A549 (cell line): ENCODE results near the gene C4orf17. TPM values are rescaled to one million over a fixed set of nuclear protein-coding genes. Genes with fewer than 3 reads are reported as not detected.

Source experiments
- ATAC-seq, 2 experiments: fragments of 200-7000 bp in 1 of 2; fragments of >200 bp in 1 of 2; cut with Nextera tagmentation in 1 of 2; cut with Tn5 transposase in 1 of 2; 3 replicates each; pipeline versions ENCODE4 v1.8.0 to v1.9.1; 2018 to 2020; ENCODE audit warnings: mild to moderate bottlenecking in 1 of 2, moderate library complexity in 1 of 2
- CTCF ChIA-PET: fragments of 300-600 bp; sonication (Branson Sonifier 250); formaldehyde crosslinking; extraction: SDS; loops from one replicate; lab custom pipeline; 2021; ENCODE audit warnings: antibody characterized with exemption, inconsistent platforms; lab: Yijun Ruan, JAX
- POLR2A ChIA-PET: fragments of 350-600 bp; formaldehyde crosslinking; extraction: SDS; loops from one replicate; lab custom pipeline; 2021; ENCODE audit warnings: antibody characterized with exemption, inconsistent platforms; lab: Yijun Ruan, JAX
- DNase-seq, 2 experiments: peaks; one replicate each; pipeline versions ENCODE4 v3.0.0 to v3.0.0-alpha.2; 2011 to 2016; ENCODE audit warnings: low read depth in 1 of 2, low spot score in 1 of 2
- FAIRE-seq: peaks from 2 replicates; lab custom pipeline; 2011; peaks lifted over from hg19 to GRCh38; lab: Jason Lieb, UNC
- H3K27ac ChIP-seq, 2 experiments: fragments of >200 bp; sonication (Bioruptor Twin); formaldehyde crosslinking; 3 replicates each; pipeline ENCODE4 v1.5.1; 2016 to 2017
- H3K4me1 ChIP-seq: fragments of >200 bp; sonication (Bioruptor Twin); formaldehyde crosslinking; 3 replicates; pipeline ENCODE4 v1.6.1; 2016
- H3K4me2 ChIP-seq: fragments of >200 bp; sonication (Bioruptor Twin); formaldehyde crosslinking; 3 replicates; pipeline ENCODE4 v1.6.1; 2016
- H3K4me3 ChIP-seq: fragments of >200 bp; sonication (Bioruptor Twin); formaldehyde crosslinking; 3 replicates; pipeline ENCODE4 v1.5.1; 2016
- H3K9me3 ChIP-seq: fragments of >200 bp; sonication (Bioruptor Twin); formaldehyde crosslinking; 3 replicates; pipeline ENCODE4 v1.6.1; 2016
- BHLHE40 ChIP-seq: IDR thresholded peaks from 2 replicates; pipeline ENCODE4 v1.6.1; 2012; ENCODE audit warnings: low read depth, low read length, inconsistent platforms
- EP300 ChIP-seq, 2 experiments: fragments of >200 bp; sonication (Bioruptor Twin); formaldehyde crosslinking; IDR thresholded peaks; 2 replicates in 1 of 2; 3 replicates in 1 of 2; pipeline ENCODE4 v1.6.1; 2016 to 2017
- FOSB ChIP-seq: fragments of 250-450 bp; sonication (Bioruptor Pico); IDR thresholded peaks from 2 replicates; pipeline ENCODE4 v1.5.0; 2020; ENCODE audit warnings: mild to moderate bottlenecking, moderate library complexity
- HEYL ChIP-seq: fragments of 250-450 bp; sonication (Bioruptor Pico); IDR thresholded peaks from 2 replicates; pipeline ENCODE4 v1.8.0; 2021; ENCODE audit warnings: mild to moderate bottlenecking, moderate library complexity
- HOXA7 ChIP-seq: fragments of 250-450 bp; sonication (Bioruptor Pico); IDR thresholded peaks from 2 replicates; pipeline ENCODE4 v1.5.0; 2020; ENCODE audit warnings: mild to moderate bottlenecking, moderate library complexity
- HOXB13 ChIP-seq: fragments of 250-450 bp; sonication (Bioruptor Pico); IDR thresholded peaks from 2 replicates; pipeline ENCODE4 v1.5.0; 2020; ENCODE audit warnings: low read depth, mild to moderate bottlenecking, moderate library complexity
- JUN ChIP-seq, 2 experiments: fragments of >200 bp; sonication (Bioruptor Twin); formaldehyde crosslinking; IDR thresholded peaks; 2 replicates in 1 of 2; 3 replicates in 1 of 2; pipeline ENCODE4 v1.6.1; 2016 to 2017
- JUNB ChIP-seq: fragments of >200 bp; sonication (Bioruptor Twin); formaldehyde crosslinking; IDR thresholded peaks from 2 replicates; pipeline ENCODE4 v1.6.1; 2016
- KDM1A ChIP-seq: fragments of 200-600 bp; sonication (generic); IDR thresholded peaks from 2 replicates; pipeline ENCODE4 v1.6.1; 2016; ENCODE audit warnings: low read depth, mild to moderate bottlenecking
- MYC ChIP-seq: IDR thresholded peaks from 2 replicates; pipeline ENCODE4 v1.6.1; 2012; ENCODE audit warnings: mild to moderate bottlenecking, inconsistent platforms, low read length, improper control_type of control experiment, borderline replicate concordance
- NFE2L2 ChIP-seq: fragments of 150-350 bp; conservative IDR thresholded peaks from 2 replicates; pipeline ENCODE4 v1.6.1; 2014; ENCODE audit warnings: low read length
- POLR2A ChIP-seq: IDR thresholded peaks from 2 replicates; pipeline ENCODE4 v1.6.1; 2012; ENCODE audit warnings: mild to moderate bottlenecking, low read length
- RAD21 ChIP-seq, 2 experiments: fragments of >200 bp in 1 of 2; sonication (Bioruptor Twin) in 1 of 2; formaldehyde crosslinking in 1 of 2; IDR thresholded peaks in 1 of 2; conservative IDR thresholded peaks in 1 of 2; 2 replicates in 1 of 2; 3 replicates in 1 of 2; pipeline ENCODE4 v1.6.1; 2012 to 2018; ENCODE audit warnings: inconsistent platforms in 1 of 2
- RARB ChIP-seq: fragments of 250-450 bp; sonication (Bioruptor Pico); IDR thresholded peaks from 2 replicates; pipeline ENCODE4 v1.8.0; 2021; ENCODE audit warnings: mild to moderate bottlenecking, moderate library complexity
- RCOR1 ChIP-seq: fragments of 150-350 bp; IDR thresholded peaks from 2 replicates; pipeline ENCODE4 v1.6.1; 2014; ENCODE audit warnings: antibody characterized with exemption, low read length, low read depth
- RFX5 ChIP-seq: fragments of 450-650 bp; IDR thresholded peaks from 2 replicates; pipeline ENCODE4 v1.7.1; 2014; ENCODE audit warnings: antibody characterized with exemption, mild to moderate bottlenecking, moderate library complexity
- TFCP2L1 ChIP-seq: fragments of 250-450 bp; sonication (Bioruptor Pico); IDR thresholded peaks from 2 replicates; pipeline ENCODE4 v1.5.0; 2021; ENCODE audit warnings: mild to moderate bottlenecking
- ZC3H11A ChIP-seq: fragments of 450-650 bp; IDR thresholded peaks from 2 replicates; pipeline ENCODE4 v1.6.1; 2014; ENCODE audit warnings: antibody characterized with exemption, mild to moderate bottlenecking
- ZFP36 ChIP-seq: fragments of 450-650 bp; IDR thresholded peaks from 2 replicates; pipeline ENCODE4 v1.6.1; 2014; ENCODE audit warnings: borderline replicate concordance; ENCODE audit not compliant: partially characterized antibody
- ZNF302 ChIP-seq: fragments of 250-450 bp; sonication (Bioruptor Pico); IDR thresholded peaks from 2 replicates; pipeline ENCODE4 v1.9.0; 2021; ENCODE audit warnings: inconsistent platforms, mild to moderate bottlenecking, moderate library complexity
- WGBS: methylation state at CpG from one replicate; pipeline ENCODE4 v1.1.6; 2017; ENCODE audit errors: missing lambda C conversion rate; 5-methylcytosine and 5-hydroxymethylcytosine counted together
- polyA plus RNA-seq, 4 experiments: library from polyadenylated mRNA; depleted of rRNA in 3 of 4; stranded (reverse); fragments of >200 nt; fragmentation: RNase III in 1 of 4; extraction: RNeasy Plus Mini Kit Qiagen cat#74134 plus additional on column Dnase treatment in 1 of 4; gene quantifications; 2 replicates in 3 of 4; 3 replicates in 1 of 4; pipeline ENCODE4 v1.2.3, GENCODE V29; 2011 to 2017
- TF ChIP-seq, protein P1 (sequence below): fragments of >200 bp; sonication (Bioruptor Twin); formaldehyde crosslinking; IDR thresholded peaks from 3 replicates; pipeline ENCODE4 v1.5.1; 2016
- TF ChIP-seq, protein P2 (sequence below): fragments of >200 bp; sonication (Bioruptor Twin); formaldehyde crosslinking; IDR thresholded peaks from 2 replicates; pipeline ENCODE4 v1.6.1; 2016
- TF ChIP-seq, protein P3 (sequence below): IDR thresholded peaks from 2 replicates; pipeline ENCODE4 v1.6.1; 2012; ENCODE audit warnings: low read depth, borderline replicate concordance
- TF ChIP-seq, protein P4 (sequence below): fragments of >200 bp; sonication (Bioruptor Twin); formaldehyde crosslinking; IDR thresholded peaks from 3 replicates; pipeline ENCODE4 v1.6.1; 2016
- TF ChIP-seq, protein P5 (sequence below): fragments of 150-350 bp; IDR thresholded peaks from 2 replicates; pipeline ENCODE4 v1.6.1; 2014; ENCODE audit warnings: low read depth, mild to moderate bottlenecking, low read length
- TF ChIP-seq, protein P6 (sequence below): fragments of 450-650 bp; IDR thresholded peaks from 2 replicates; pipeline ENCODE4 v1.6.1; 2014; ENCODE audit warnings: antibody characterized with exemption

C4orf17 gene
- polyA plus RNA-seq, 2 of the 4 experiments (the other 2 are of a cell fraction), result not detected

DNA sequence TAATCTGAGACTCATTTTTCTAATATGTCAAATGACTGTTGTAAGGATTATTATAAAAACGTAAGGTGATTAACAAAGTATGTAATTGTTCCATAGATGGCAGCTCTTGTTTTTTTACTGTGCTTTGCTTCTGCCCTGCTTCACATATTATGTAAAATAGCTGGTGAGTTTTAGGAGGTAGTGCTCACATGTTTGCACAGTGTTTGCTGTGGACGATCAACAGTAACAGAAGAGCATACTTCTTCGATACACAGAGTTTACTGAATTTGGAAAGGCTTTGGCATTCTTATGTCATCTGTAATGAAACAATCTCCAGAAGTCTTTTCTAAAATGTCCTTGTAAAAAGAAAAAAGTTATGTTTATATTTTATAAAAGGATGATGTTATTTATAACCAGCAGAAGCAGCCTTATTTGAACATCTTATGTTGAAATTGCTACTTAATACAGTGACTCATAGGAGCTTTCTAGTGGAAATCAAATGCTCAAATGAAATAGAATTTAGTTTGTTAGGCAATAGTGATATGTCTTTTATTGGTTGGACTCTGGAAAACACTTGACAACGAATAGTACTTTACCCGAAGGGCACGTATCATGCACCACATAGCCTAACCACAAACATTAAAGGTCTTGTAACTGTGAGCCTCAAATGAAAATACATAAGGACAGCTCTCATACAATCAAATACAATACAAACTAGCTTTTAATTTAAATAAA is 61.9 kb downstream of the C4orf17 start (continued):
- TF ChIP-seq, protein P1, sequence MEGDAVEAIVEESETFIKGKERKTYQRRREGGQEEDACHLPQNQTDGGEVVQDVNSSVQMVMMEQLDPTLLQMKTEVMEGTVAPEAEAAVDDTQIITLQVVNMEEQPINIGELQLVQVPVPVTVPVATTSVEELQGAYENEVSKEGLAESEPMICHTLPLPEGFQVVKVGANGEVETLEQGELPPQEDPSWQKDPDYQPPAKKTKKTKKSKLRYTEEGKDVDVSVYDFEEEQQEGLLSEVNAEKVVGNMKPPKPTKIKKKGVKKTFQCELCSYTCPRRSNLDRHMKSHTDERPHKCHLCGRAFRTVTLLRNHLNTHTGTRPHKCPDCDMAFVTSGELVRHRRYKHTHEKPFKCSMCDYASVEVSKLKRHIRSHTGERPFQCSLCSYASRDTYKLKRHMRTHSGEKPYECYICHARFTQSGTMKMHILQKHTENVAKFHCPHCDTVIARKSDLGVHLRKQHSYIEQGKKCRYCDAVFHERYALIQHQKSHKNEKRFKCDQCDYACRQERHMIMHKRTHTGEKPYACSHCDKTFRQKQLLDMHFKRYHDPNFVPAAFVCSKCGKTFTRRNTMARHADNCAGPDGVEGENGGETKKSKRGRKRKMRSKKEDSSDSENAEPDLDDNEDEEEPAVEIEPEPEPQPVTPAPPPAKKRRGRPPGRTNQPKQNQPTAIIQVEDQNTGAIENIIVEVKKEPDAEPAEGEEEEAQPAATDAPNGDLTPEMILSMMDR, result no peak
- TF ChIP-seq, protein P2, sequence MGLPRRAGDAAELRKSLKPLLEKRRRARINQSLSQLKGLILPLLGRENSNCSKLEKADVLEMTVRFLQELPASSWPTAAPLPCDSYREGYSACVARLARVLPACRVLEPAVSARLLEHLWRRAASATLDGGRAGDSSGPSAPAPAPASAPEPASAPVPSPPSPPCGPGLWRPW, result no peak
- no peak for TF ChIP-seq RARB (CRISPR knock-in tag)
- no peak for TF ChIP-seq NFE2L2
- no peak for TF ChIP-seq RCOR1
- no peak for TF ChIP-seq JUN (IDR thresholded peaks at IDR 0.05)
- TF ChIP-seq HEYL (CRISPR knock-in tag), result no peak
- TF ChIP-seq KDM1A, result no peak
- TF ChIP-seq POLR2A, result no peak
- TF ChIP-seq MYC, result no peak

DNA sequence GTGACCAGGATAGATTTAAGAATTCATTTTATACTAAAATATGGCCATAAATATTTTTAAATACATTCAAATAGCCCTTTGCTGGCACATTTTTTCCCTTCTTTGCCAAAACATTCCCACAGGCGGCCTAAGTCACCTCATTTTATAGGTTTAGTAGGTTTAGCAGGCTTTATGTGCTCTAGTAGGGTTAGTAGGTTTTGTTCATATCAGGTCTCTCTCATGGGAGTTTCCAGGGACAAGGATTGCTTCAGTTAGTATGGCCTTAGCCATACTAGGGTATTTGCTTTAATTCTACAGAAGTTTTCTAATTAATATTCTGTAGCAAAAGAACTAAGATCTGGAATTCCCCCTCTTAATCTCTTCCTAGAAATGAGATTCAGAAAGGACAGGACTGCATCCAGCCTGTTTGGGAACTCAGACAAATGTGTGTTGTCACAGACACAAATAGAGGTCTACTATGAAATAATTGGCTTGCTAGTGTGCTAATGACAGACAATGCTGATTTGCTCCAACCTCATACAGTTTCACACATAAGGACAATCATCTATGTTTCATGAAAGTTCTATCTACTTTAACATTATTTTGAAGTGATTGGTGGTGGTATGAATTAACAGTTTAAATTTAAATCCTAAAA is 63.0 kb downstream of the C4orf17 start:
- DNase-seq (no peak), ATAC-seq (no peak), FAIRE-seq (no peak)
- no peaks in the 10 kb centered on the region for H3K4me1 ChIP-seq
- TF ChIP-seq ZNF302 (no peak), HOXB13 (CRISPR knock-in tag) (no peak), ZC3H11A (no peak), HOXA7 (no peak), JUNB (no peak), TFCP2L1 (CRISPR knock-in tag) (no peak), BHLHE40 (no peak), RAD21 (conservative IDR thresholded peaks at IDR 0.05 in 1 of 2, IDR thresholded peaks at IDR 0.05 in 1 of 2) (no peak), EP300 (IDR thresholded peaks at IDR 0.05) (no peak), HEYL (CRISPR knock-in tag) (no peak), FOSB (CRISPR knock-in tag) (no peak), RARB (CRISPR knock-in tag) (no peak), ZFP36 (no peak), RFX5 (no peak)
- TF ChIP-seq, protein P3, sequence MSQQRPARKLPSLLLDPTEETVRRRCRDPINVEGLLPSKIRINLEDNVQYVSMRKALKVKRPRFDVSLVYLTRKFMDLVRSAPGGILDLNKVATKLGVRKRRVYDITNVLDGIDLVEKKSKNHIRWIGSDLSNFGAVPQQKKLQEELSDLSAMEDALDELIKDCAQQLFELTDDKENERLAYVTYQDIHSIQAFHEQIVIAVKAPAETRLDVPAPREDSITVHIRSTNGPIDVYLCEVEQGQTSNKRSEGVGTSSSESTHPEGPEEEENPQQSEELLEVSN, result no peak
- TF ChIP-seq, protein P4, sequence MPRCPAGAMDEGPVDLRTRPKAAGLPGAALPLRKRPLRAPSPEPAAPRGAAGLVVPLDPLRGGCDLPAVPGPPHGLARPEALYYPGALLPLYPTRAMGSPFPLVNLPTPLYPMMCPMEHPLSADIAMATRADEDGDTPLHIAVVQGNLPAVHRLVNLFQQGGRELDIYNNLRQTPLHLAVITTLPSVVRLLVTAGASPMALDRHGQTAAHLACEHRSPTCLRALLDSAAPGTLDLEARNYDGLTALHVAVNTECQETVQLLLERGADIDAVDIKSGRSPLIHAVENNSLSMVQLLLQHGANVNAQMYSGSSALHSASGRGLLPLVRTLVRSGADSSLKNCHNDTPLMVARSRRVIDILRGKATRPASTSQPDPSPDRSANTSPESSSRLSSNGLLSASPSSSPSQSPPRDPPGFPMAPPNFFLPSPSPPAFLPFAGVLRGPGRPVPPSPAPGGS, result no peak
- TF ChIP-seq, protein P5, sequence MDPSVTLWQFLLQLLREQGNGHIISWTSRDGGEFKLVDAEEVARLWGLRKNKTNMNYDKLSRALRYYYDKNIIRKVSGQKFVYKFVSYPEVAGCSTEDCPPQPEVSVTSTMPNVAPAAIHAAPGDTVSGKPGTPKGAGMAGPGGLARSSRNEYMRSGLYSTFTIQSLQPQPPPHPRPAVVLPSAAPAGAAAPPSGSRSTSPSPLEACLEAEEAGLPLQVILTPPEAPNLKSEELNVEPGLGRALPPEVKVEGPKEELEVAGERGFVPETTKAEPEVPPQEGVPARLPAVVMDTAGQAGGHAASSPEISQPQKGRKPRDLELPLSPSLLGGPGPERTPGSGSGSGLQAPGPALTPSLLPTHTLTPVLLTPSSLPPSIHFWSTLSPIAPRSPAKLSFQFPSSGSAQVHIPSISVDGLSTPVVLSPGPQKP, result no peak
- TF ChIP-seq, protein P6, sequence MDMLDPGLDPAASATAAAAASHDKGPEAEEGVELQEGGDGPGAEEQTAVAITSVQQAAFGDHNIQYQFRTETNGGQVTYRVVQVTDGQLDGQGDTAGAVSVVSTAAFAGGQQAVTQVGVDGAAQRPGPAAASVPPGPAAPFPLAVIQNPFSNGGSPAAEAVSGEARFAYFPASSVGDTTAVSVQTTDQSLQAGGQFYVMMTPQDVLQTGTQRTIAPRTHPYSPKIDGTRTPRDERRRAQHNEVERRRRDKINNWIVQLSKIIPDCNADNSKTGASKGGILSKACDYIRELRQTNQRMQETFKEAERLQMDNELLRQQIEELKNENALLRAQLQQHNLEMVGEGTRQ, result no peak
- ChIA-PET POLR2A (no interaction called here), CTCF (no interaction called here)
- no peak overlapping the region for H3K4me3 ChIP-seq
- H3K4me2 ChIP-seq, result no peak overlapping the region
- 21% methylated on average over 1 of the region's 1 CpG for WGBS
- H3K9me3 ChIP-seq, result no peaks in the 10 kb centered on the region
- no peak overlapping the region for H3K27ac ChIP-seq
